ENCODE data around the gene NQO2. TPM values are rescaled to one million over a fixed set of nuclear protein-coding genes. Genes with fewer than 3 reads are reported as not detected.

NQO2 gene
- total RNA-seq, 2 donors from 2014 or later: 25.1 to 29.3 TPM

DNA sequence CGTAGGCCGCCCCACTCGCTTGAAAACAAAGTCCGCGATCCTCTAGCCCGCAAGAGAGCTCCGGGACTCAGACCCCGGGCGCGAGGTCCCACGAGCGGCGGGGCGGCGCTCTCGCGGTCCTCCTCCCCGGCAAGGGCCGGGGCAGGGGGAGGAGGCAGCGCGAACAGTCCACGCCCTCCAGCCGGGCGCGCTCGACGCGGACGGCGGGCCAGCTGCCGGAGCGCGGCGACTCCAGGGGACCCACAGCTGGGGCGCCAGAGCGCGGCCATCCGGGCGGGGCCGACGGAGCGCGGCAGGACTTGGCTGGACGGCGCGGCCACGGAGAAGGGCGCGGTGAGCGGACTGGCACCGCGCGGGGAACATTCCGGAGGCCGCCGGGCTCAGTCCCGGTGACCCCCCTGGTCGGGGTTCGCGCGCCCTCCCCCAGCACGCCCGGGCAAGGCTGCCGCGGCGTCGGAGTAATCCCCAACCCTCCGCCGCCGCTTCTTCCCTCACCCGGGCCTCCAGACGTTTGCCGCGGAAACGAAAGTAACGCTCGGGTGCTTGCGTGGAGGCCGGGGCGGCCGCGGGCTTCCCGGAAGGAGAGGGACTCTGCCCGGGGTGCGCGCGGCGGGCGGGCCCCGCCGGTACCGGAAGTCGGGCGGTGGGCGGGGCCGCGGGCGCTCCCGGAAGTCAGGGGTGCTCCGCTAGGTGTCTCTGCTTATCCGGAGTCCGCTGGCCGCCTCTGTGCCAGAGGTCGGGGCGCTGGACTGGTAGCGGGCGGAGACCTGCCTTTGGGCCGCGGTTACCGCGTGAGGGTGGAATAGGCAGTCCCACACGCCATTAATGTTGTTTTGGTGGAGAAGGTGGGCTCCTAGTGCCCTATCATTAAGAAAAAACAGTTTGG lies 68.9 kb downstream of the NQO2 start, which contains the start of gene RIPK1:
TSS of gene RIPK1 (plus strand) at position 166 of the 886 bp plus-strand sequence. CDS start 8,330 bp downstream, outside the sequence.
- H3K36me3 Mint-ChIP-seq (ENCODE audit: low read depth): peaks cover 32% of the 10 kb centered on the region
- H3K4me3 Mint-ChIP-seq: peak within 1 kb of the TSS; percentile 100
- H3K27ac Mint-ChIP-seq: peak within 1 kb of the TSS; percentile 95
- ATAC-seq (replicated peaks): peak; percentile 87
- no peaks in the 10 kb centered on the region for H3K9me3 Mint-ChIP-seq
- H3K4me1 Mint-ChIP-seq: peaks cover 26% of the 10 kb centered on the region
- no peaks in the 10 kb centered on the region for H3K27me3 Mint-ChIP-seq

Other genes with a start within 250 kb of the NQO2 start
- gene MYLK4, start 249.0 kb upstream of the NQO2 start, total RNA-seq: under 1 TPM; 0.21 to 0.28 TPM
- 10 to 100 TPM; 30.4 to 48.5 TPM for gene WRNIP1, start 234.5 kb upstream of the NQO2 start, total RNA-seq
- 10 to 100 TPM; 33.4 to 67.8 TPM for gene SERPINB1, start 158.0 kb upstream of the NQO2 start, total RNA-seq
- 10 to 100 TPM; 11.2 to 66.1 TPM for gene SERPINB9, start 96.6 kb upstream of the NQO2 start, total RNA-seq
- gene SERPINB6, start 28.3 kb upstream of the NQO2 start, total RNA-seq: 10 to 100 TPM; 22.1 to 26.0 TPM
- gene RIPK1, start 68.6 kb downstream of the NQO2 start, total RNA-seq: 10 to 100 TPM; 17.5 to 18.2 TPM
- 1 to 10 TPM; 9.1 to 9.2 TPM for gene BPHL, start 118.8 kb downstream of the NQO2 start, total RNA-seq
- 1 to 10 TPM; 2.8 to 6.0 TPM for gene TUBB2A, start 157.7 kb downstream of the NQO2 start, total RNA-seq
- gene TUBB2B, start 227.8 kb downstream of the NQO2 start, total RNA-seq: under 1 TPM in 1 of 2 donors, not detected in 1; 0.35 TPM

Data from activated T-helper 17 cell treated with anti-CD3 and anti-CD28 coated beads, Interleukin-2, amount 50 U/mL, for 72 hours (primary cell).